Suppressor macrophage (primary cell): Measurements from ENCODE around the gene YY1AP1.
"Not testable (repeated sequence)": the region's sequence is repeated elsewhere in the genome, so short reads cannot be mapped to it uniquely, and the experiment has no call there.

Experiments
- DNase-seq, 4 experiments: peaks; one replicate each; pipeline ENCODE4 v3.0.0-alpha.2; 2020 to 2022

YY1AP1 gene

DNA sequence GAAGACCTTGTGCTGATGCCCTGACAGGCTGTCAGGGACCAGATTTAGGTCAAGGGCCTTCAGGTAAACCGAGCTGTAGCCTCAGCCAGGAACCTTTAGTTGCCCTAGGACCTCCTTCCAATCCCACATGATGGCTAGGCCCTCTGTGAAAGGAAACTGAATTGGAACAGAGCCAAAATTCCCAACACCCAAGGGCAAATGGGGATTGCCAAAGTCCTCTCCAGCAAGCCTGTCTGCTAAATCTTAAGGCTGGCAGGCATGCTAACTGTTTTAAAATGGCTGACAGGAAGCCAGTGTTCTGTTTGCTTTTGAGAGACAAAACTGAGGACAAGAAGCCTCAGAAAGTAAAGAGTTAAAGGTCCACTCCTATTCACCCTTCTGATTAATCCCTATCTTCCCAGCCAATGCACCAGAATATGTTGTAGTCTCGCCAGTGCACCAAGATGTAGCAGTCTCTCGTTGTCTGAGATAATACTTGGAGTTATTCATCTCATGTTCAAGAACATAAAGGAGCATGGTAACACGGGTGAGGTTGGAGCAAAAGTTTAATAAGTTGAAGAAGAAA is 43.5 kb downstream of the YY1AP1 start:
- DNase-seq: no peak

DNA sequence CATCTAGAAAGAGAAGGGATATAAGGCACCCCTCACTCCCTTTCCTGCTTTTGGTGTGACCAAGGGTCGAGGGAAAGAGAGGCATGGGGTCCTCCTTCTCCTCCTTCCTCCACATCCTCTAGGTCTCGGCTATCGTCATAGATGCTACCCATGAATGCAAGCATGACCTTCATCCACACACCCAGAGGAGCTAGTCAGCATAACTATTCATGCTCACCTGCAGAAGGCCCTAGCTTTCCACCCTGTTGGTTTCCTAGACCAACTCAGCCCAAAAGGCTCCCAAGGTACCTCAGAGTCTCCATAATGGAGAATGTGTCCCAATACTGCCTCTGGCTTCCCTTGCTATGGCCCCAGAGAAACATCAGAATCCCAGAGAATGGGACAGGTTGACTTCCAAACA is 45.3 kb downstream of the YY1AP1 start:
- DNase-seq: no peak

DNA sequence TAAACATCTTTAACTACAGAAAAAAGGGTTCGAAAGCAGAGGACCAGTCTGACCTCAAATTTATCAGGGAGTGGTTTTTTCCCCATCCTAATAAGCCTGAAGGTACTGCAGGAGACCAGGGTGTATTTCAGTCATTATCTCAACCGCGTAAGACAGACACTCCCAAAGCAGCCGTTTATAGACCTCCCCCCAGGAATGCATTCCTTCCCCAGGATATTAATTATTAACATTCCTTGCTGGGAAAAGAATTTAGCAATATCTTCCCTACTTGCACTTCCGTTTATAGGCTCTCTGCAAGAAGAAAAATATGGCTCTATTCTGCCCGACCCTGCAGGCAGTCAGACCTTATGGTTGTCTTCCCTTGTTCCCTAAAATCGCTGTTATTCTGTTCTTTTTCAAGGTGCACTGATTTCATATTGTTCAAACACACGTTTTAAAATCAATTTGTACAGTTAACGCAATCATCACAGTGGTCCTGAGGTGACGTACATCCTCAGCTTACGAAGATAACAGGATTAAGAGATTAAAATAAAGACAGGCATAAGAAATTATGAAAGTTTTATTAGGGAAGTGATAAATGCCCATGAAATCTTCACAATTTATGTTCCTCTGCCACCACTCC is 45.9 kb downstream of the YY1AP1 start:
- peak in 1 of 4 experiments; percentile 34 for DNase-seq

DNA sequence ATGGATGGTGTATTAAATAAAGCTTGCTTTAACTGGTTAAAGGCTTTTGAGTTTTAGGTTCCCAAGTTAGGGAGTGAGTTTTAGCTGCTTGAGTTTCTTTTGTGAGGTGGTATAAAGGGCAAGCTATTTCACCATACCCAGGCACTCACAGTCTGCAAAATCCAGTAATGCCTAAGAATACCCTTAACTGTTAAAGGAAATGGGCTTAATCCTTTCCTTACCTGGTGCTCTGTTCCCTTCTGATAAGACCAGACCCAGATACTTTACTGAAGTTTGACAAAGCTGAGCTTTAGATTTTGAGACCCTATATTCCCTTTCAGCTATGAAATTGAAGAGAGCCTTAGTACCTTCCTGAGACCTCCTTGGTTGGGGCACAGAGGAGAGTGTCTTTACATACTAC is 48.2 kb downstream of the YY1AP1 start:
- no peak for DNase-seq

DNA sequence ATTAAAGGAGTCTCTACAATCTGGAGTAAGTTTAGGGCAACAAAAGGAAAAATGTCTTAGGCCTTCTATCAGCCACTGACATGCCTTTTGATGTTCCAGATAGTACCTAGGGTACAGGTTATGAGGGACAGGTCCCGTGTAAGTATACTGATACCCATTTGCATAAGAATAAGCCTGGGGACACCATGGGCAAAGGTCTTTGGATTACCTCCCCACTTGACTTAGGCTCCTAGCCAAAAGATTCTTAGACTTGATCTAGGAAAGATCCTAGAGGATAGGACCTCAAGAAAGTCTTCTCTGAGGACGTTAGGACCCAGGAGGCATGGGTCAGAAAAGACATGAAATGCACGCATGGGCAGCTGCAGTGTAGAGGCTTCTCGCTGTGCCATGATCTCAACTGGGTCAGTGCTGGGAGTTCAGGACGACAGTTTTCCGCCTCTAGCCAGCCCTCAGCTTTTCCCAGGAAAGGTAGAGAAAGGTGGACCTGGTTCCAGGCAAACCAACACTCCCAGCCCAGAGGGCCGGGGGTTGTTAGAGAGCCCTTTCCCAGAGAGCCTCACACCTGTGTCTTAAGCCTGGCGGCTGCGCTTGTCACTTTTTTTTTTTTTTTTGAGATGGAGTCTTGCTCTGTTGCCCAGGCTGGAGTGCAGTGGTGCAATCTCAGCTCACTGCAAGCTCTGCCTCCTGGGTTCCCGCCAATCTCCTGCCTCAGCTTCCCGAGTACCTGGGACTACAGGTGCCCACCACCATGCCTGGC is 52.0 kb downstream of the YY1AP1 start:
- DNase-seq: no peak

DNA sequence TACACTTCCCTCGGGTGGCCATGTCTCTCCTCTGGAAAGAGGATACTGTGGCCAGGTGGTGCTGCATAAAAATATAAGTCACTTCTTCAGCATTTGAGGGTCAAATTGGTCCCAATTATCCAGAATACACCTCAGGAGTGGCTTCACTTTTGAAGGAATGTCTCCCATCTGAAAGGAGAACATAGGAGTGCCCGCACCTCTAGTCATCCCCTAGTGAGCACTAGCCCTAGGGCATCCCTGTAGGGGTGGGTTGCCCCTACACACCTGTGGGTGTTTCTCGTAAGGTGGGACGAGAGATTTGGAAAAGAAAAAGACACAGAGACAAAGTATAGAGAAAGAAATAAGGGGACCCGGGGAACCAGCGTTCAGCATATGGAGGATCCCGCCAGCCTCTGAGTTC is 62.1 kb downstream of the YY1AP1 start:
- not testable (repeated sequence) for DNase-seq

DNA sequence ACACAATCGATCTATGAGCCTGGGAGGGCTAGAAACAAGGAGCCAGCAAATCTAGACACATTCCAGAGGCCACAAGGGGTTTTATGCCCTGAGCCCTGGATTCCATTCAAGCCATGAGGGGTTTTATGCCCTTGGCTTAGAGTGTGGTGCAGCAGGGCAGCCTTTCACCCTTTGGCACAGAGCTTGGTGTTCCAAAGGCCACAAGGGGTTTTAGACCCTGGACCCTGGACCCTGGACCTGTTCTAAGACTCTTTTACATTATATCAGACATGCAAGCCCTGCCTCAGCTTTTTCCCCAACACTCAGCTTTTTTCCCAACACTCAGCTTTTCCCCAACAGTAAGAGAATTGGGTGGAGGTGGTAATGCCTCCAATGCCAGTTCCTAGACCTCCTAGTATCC is 65.2 kb downstream of the YY1AP1 start:
- DNase-seq: no peak

DNA sequence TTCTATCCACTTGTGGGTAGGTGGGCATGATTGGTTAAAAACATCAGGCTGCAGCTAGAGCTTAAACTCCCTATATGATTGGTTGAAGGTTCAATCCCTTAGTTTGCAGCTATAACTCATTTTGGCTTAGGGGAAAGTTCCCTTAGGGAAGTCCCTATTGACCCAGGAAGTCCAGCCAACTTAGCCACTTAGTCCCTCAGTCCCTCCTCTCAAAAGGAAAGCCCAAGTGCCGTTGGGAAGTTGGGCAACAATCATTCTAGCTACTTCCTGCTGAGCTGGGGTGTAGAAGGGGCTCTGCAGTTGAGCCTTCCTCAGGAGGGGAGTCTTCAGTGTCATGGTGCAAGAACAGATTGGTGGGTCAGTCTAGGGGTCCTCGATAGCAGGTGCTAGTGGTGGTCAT is 66.4 kb downstream of the YY1AP1 start:
- DNase-seq: peak in 3 of 4 experiments; percentile 35 to 51 (median 42)

DNA sequence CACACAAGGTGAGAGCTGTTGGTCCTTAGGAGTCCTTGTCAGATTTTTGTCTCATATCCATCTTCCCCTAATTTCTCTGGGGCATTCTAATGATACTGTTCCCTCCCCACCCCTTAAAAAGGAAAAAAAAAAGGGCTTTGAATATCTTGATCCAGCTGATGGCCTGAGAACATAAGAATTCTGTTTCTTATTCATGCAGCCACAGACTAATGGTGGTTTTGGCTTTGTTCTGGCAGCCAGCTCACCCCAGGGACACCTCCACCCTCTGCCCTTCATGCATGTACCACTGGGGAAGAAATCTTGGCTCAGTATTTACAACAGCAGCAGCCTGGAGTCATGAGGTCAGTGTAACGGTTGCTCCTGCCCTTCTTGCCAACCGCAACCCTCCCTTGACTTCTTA is 75.3 kb downstream of the YY1AP1 start:
- DNase-seq: not testable (repeated sequence)

DNA sequence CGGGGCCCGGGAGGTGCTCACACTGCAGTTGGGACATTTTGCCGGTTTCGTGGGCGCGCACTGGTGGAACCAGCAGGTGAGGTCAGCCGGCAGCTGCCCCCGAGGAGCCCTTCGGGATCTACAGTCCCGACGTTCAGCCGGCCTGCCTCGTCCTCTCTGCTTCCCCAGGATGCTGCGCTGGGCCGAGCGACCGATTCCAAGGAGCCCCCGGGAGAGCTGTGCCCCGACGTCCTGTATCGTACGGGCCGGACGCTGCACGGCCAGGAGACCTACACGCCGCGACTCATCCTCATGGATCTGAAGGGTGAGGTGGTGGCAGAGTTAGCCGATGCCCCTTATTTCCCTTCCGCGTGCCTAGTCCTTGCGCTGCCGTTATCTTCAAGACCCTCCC is 78.3 kb downstream of the YY1AP1 start:
- DNase-seq: not testable (repeated sequence)

DNA sequence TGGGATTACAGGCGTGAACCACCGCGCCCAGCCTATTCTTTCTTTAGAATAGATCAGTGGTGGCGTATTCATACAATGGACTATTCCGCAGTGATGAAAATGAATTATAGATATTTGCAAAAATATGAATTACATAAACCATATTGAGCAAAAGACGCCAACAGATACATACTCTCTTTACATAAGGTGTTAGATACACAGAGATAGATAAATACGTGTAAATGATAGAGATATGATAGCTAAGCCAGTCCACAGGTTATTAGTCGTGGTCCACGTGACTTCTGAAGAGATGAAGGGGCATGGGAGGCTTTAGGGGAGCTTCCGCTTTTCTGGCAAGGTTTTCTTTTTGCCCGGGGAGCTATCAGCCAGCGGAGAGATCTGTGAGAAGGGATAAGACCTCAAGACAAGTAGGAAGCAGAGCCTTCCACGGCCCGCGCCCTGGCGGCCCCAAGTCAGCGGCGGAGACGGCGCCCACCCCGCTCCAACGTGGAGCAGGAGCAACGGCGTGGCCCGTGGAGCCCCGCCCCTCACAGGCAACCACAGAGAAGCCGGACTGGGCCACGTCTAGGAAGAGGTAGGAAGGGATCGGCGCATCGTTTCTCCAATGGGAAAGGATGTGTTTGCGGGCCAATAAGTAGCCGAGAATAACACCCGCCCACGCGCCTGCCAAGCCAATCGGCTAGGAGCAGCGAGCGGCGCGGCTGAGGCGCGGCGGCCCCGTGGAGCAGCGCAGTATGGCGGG is 78.9 kb downstream of the YY1AP1 start, which contains the start of gene MSTO1:
TSS of gene MSTO1 (plus strand) at position 704 of the 742 bp plus-strand sequence. CDS start at position 735, 31 bp downstream.
- DNase-seq: peak; percentile 98 to 99 (median 99)
